Mucosa of descending colon (tissue), 3 donors: ENCODE data around the gene OGA. TPM values are rescaled to one million over a fixed set of nuclear protein-coding genes. Genes with fewer than 3 reads are reported as not detected.

Experiments
- ATAC-seq: fragments of 200-7000 bp; cut with Tn5 transposase; one replicate; pipeline ENCODE4 v1.9.1; 2020; ENCODE audit warnings: mild to moderate bottlenecking, moderate library complexity
- DNase-seq, 3 donors: peaks; one replicate each; pipeline ENCODE4 v3.0.0-alpha.2; 2020
- H3K36me3 ChIP-seq: fragments of 200-600 bp; one replicate; pipeline ENCODE4 v1.8.0; 2021; ENCODE audit warnings: low read depth, mild to moderate bottlenecking
- H3K4me1 ChIP-seq: fragments of 200-600 bp; one replicate; pipeline ENCODE4 v1.8.0; 2021; ENCODE audit warnings: low read depth, mild to moderate bottlenecking
- H3K4me3 ChIP-seq: fragments of 200-600 bp; one replicate; pipeline ENCODE4 v1.8.0; 2021; ENCODE audit warnings: mild to moderate bottlenecking
- H3K9me3 ChIP-seq: fragments of 200-600 bp; one replicate; pipeline ENCODE4 v1.8.0; 2021; ENCODE audit warnings: mild to moderate bottlenecking
- intact Hi-C, 2 donors: fragments of 100-400 bp; cut with DNase I in 1 of 2; cut with micrococcal nuclease in 1 of 2; formaldehyde crosslinking; loops; one replicate each; pipeline versions ENCODE4 v1.11.0 to v1.11.1; 2022; cut with DNase I, micrococcal nuclease
- total RNA-seq, 3 donors: library from RNA; stranded (reverse); fragmentation: NEBNext Ultra II Directional in 2 of 3; extraction: Animal tissue kit (Norgen Biotek cat#: 25700) in 2 of 3; gene quantifications; one replicate each; pipeline versions ENCODE4 v1.2.1 to v1.2.4, GENCODE V29; 2021 to 2023
- TF ChIP-seq, protein P1 (sequence below): fragments of 200-600 bp; IDR thresholded peaks from one replicate; pipeline ENCODE4 v1.8.0; 2022; ENCODE audit warnings: antibody characterized with exemption, mild to moderate bottlenecking
- donor health status: DM: no; HTN: no; CAD: no; lungs with moderate emphysema.
- donor health status: DM: no; HTN: no; CAD: no.
- donor health status: DM: no; HTN: yes; CAD: no.

OGA gene
- total RNA-seq, 3 donors from 2014 or later: 80.8 to 112 (median 110) TPM

DNA sequence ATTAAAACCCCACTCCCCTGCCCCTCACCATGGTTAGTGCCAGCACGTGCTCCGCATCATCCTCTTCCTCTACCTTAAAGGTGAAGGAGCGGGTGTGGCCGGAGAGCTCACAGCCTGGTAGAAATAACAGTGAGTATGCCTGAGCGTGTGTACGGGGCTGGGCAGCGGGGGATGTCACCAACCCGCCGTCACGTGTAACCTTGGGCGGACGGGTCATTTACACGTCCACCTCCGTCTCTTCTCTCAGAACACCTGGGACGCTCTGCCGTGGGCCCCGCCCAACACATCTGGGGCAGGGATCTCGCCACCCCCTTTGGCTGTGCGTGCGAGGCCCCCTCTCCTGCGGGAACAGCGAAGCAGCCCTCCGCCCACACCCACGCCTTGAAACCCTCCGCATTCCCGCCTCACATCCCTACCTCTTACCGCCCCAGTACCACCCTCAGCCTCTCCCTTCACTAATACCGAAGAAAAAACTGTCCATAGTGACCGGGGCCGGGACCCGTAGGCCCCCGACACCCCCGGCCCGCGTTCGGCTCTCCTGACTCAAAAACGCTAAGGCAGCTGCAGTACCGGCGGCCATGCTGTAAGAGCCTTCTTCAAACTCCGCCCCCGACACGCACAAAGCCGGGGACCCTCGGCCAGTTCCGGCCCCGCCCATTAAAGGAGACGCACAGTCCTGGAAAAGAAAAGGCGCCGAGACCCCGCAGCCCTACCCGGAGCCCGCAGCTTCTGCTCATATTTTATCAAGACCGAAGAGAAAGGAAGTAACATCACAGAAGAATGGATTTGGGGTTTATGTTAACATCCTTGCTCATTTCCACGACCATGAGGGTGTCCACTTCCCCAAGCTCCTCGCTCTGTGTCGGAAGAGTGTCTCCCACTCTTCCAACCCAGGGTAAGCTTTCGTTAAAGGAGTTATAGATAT lies 35.2 kb downstream of the OGA start, which contains the start of gene NPM3:
NPM3 (minus strand) TSS at position 636 of the 925 bp plus-strand sequence; CDS start at position 580, 56 bp downstream.
- Histone ChIP-seq H3K36me3 (peaks cover 4% of the 10 kb centered on the region), H3K9me3 (no peaks in the 10 kb centered on the region), H3K4me1 (peaks cover 39% of the 10 kb centered on the region), H3K4me3 (peak within 1 kb of the TSS; percentile 33)
- peak; percentile 65 for ATAC-seq
- peak; percentile 85 to 92 (median 90) for DNase-seq
- TF ChIP-seq, protein P1, sequence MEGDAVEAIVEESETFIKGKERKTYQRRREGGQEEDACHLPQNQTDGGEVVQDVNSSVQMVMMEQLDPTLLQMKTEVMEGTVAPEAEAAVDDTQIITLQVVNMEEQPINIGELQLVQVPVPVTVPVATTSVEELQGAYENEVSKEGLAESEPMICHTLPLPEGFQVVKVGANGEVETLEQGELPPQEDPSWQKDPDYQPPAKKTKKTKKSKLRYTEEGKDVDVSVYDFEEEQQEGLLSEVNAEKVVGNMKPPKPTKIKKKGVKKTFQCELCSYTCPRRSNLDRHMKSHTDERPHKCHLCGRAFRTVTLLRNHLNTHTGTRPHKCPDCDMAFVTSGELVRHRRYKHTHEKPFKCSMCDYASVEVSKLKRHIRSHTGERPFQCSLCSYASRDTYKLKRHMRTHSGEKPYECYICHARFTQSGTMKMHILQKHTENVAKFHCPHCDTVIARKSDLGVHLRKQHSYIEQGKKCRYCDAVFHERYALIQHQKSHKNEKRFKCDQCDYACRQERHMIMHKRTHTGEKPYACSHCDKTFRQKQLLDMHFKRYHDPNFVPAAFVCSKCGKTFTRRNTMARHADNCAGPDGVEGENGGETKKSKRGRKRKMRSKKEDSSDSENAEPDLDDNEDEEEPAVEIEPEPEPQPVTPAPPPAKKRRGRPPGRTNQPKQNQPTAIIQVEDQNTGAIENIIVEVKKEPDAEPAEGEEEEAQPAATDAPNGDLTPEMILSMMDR: no peak
- intact Hi-C loops: loop anchor here in 1 of 2 donors (5.0 kb wide), 1 partner anchor 186 kb away; no protein-coding TSS in a partner anchor

DNA sequence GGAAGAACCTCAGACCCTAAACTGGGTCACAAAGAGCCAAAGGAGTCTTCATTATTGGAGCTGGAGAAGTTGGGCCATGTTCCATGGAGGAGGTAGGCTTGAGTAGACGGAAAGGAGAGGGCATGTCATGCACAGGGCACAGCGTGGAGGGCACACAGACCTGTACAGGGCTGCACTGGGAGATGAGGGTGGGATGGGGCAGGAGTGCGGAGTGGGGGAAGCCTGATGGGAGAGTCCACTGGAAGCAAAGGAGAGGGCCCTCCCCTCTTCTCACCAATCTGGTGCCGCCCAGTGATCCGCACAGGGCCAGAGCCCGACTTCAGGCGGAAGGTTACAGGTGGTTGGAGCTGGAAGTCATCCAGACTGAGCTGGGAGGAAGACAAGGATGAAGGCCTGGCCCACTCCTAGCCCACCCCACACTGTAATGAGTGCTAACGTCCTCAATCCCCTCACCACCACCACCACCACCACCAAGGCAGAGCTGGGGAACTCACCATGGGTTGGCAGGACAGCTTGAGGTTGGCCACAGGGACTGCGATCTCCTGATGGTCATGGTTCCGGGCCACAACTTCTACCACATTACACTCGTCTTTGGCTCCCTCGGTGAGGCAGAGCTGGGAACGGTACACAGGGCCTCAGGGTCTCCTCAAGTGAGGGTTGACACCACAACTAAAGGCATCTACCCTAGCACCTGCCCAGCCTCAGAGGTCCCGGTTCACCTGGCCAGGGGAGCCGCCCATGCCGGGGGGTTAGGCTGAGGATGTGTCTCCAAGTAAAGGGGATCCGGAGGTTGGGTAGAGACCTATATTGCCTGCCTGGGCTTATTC lies 36.0 kb downstream of the OGA start:
- DNase-seq (peak in 1 of 3 donors; percentile 19), ATAC-seq (no peak)
- Histone ChIP-seq H3K4me1 (peaks cover 42% of the 10 kb centered on the region), H3K36me3 (peaks cover 4% of the 10 kb centered on the region), H3K4me3 (no peak overlapping the region), H3K9me3 (no peaks in the 10 kb centered on the region)
- TF ChIP-seq, protein P1: no peak
- intact Hi-C loops: loop anchor here in 1 of 2 donors (5.0 kb wide), 1 partner anchor 185 kb away; no protein-coding TSS in a partner anchor

DNA sequence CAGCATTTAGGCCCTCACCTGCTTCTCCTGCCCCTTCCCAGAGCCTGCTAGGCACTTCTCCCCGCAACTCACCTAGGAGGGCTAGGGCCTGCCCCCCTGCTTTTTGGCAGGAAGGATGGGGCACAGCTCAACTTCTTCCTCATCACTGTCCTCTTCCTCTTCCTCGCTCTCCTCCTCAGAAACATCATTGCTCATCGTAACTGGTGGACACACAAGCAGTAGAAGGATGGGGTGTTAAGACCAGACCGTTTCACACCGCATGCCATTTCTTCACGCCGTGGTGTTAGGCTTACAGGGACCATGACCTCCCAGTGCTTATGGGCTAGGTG lies 36.6 kb downstream of the OGA start:
- TF ChIP-seq, protein P1: no peak
- no peak for DNase-seq
- intact Hi-C loops: loop anchor here in 1 of 2 donors (5.0 kb wide), 1 partner anchor 184 kb away; no protein-coding TSS in a partner anchor

DNA sequence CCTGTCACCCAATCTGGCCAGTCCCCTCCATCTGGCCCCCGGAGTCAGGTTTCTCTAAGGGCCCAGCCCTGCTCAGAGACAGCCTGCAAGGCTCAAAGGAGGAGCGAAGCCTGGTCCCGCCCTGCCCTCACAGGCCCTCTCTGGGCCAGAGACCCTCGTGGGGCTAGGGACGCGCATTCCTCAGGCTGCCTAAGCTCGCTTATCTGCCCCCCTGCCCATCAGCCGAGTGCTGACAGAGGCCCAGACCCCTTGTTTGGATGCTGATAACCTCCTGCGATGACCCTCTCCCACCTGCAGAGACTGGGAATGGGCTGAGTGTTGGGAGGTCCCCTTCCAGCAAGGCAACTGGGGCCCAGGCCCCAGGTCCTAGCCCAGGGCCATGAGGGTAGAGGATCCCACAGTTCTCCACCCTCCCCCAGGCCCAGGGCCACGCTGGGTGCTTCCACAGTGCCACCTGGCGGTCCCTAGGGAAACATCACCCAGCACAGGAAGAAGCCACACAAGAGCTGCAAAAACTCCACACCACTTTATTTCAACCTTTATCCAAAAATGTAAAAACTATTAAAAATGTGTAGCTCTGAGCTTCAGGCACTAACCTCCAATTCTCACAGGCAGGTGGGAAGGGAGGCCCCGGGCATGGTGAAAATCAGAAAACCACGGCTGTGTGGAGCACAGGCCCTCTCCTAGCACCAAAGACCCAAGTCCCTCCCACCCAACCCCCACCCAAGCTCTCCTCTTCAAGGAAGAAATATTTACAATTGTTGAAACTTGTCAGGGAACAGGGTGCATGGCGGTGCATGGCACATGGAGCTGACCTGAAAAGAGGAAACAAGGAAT lies 37.2 kb downstream of the OGA start:
- ATAC-seq (peak; percentile 59), DNase-seq (peak; percentile 62 to 79 (median 68))
- TF ChIP-seq, protein P1: peak; percentile 92
- no peak overlapping the region for H3K4me3 ChIP-seq
- peaks cover 3% of the 10 kb centered on the region for H3K36me3 ChIP-seq
- no peaks in the 10 kb centered on the region for H3K9me3 ChIP-seq
- intact Hi-C loops: loop anchor here in 1 of 2 donors (5.0 kb wide), 1 partner anchor 184 kb away; no protein-coding TSS in a partner anchor
- H3K4me1 ChIP-seq: peaks cover 45% of the 10 kb centered on the region

More for the DNA sequence above, 36.6 kb downstream of the OGA start:
- no peak overlapping the region for H3K4me3 ChIP-seq
- no peaks in the 10 kb centered on the region for H3K9me3 ChIP-seq
- peaks cover 4% of the 10 kb centered on the region for H3K36me3 ChIP-seq
- ATAC-seq: no peak
- peaks cover 42% of the 10 kb centered on the region for H3K4me1 ChIP-seq
